GM13977 (cell line): ENCODE data around the gene BAIAP2L2.
"Not testable (repeated sequence)": the region's sequence is repeated elsewhere in the genome, so short reads cannot be mapped to it uniquely, and the experiment has no call there.

ENCODE experiments used
- DNase-seq: peaks from one replicate; pipeline ENCODE4 v3.0.0; 2012; ENCODE audit warnings: low spot score
- CTCF ChIP-seq: IDR thresholded peaks from 2 replicates; pipeline ENCODE4 v1.5.1; 2012; ENCODE audit warnings: mild to moderate bottlenecking, control low read depth; ENCODE audit not compliant: insufficient read depth; ENCODE audit errors: extremely low read depth, missing control alignments
- in situ Hi-C: fragments of 300-500 bp; cut with MboI; formaldehyde crosslinking; loops from one replicate; pipeline ENCODE4 v1.12.0; 2022; ENCODE audit warnings: low sequenced_read_pairs, low pct_unique_long_range_greater_than_20kb, mixed read lengths, inconsistent platforms; ENCODE audit not compliant: unreplicated experiment

Gene BAIAP2L2

GRCh38 chr22:38038426-38038825 is 72.1 kb downstream of the BAIAP2L2 start:
- in situ Hi-C loops, result no loop called here
- DNase-seq, result no peak
- no peak for TF ChIP-seq CTCF

GRCh38 chr22:38037367-38038150 is 72.9 kb downstream of the BAIAP2L2 start:
- DNase-seq, in situ Hi-C loops: not testable (repeated sequence)

GRCh38 chr22:38036392-38037062 is 74.0 kb downstream of the BAIAP2L2 start:
- DNase-seq, result no peak
- no peak for TF ChIP-seq CTCF
- in situ Hi-C loops, result no loop called here

- in situ Hi-C loops, result no loop called here
- TF ChIP-seq CTCF, result no peak
- DNase-seq, result no peak
These were observed 75.0 kb downstream of the BAIAP2L2 start for GRCh38 chr22:38035530-38035885.
